ENCODE data around the gene GPC5. TPM values are rescaled to one million over a fixed set of nuclear protein-coding genes. Genes with fewer than 3 reads are reported as not detected.

The GPC5 gene
- total and polyA plus RNA-seq, 3 donors from 2014 or later: 11.5 to 81.8 (median 52.1) TPM

DNA sequence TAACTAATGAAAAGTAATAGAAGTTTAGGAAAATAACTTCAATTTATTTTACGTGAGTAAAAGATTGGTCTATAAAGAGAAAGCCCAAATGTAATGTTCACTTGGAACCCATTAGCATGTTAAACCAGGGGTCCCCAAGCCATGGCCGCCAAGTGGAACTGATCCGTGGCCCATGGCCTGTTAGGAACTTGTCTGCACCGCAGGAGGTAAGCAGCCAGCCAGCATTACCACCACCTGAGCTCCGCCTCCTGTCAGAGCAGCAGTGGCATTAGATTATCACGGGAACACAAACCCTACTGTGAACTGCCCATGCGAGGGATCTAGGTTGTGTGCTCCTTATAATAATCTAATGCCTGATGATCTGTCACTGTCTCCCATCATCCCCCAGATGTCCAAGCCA is 1009.4 kb downstream of the GPC5 start:
- no peak overlapping the region for H3K4me3 ChIP-seq
- DNase-seq: no peak
- WGBS, 2 donors: 65 to 73% methylated on average over 7 of the region's 7 CpGs
- no peaks in the 10 kb centered on the region for H3K27me3 ChIP-seq
- no peak overlapping the region for H3K27ac ChIP-seq
- no peaks in the 10 kb centered on the region for H3K4me1 ChIP-seq
- TF ChIP-seq POLR2A (IDR thresholded peaks at IDR 0.05) (no peak), CTCF (IDR thresholded peaks at IDR 0.05) (no peak)
- no peaks in the 10 kb centered on the region for H3K9me3 ChIP-seq
- intact Hi-C loops (cut with DNase I; ENCODE audit: low total_unique reads): no loop called here
- H3K36me3 ChIP-seq (ENCODE audit: low read depth, missing control alignments): no peaks in the 10 kb centered on the region

- no peak for DNase-seq
- H3K27ac ChIP-seq: no peak overlapping the region
- H3K4me1 ChIP-seq: no peaks in the 10 kb centered on the region
- WGBS, 2 donors: 79 to 84% methylated on average over 3 of the region's 3 CpGs
- H3K36me3 ChIP-seq (ENCODE audit: low read depth, missing control alignments): no peaks in the 10 kb centered on the region
- H3K9me3 ChIP-seq: no peaks in the 10 kb centered on the region
- no peaks in the 10 kb centered on the region for H3K27me3 ChIP-seq
- intact Hi-C loops (cut with DNase I; ENCODE audit: low total_unique reads): no loop called here
- H3K4me3 ChIP-seq: no peak overlapping the region
- TF ChIP-seq CTCF (IDR thresholded peaks at IDR 0.05): no peak
- TF ChIP-seq POLR2A (IDR thresholded peaks at IDR 0.05): no peak
Measured at GRCh38 chr13:92412481-92412880, 1014.1 kb downstream of the GPC5 start.

GRCh38 chr13:92412996-92413395 is 1014.6 kb downstream of the GPC5 start:
- H3K4me1 ChIP-seq: no peaks in the 10 kb centered on the region
- WGBS, 2 donors: 82 to 100% methylated on average over 1 of the region's 1 CpG
- no peaks in the 10 kb centered on the region for H3K9me3 ChIP-seq
- intact Hi-C loops (cut with DNase I; ENCODE audit: low total_unique reads): no loop called here
- H3K4me3 ChIP-seq: no peak overlapping the region
- no peaks in the 10 kb centered on the region for H3K27me3 ChIP-seq
- H3K36me3 ChIP-seq (ENCODE audit: low read depth, missing control alignments): no peaks in the 10 kb centered on the region
- DNase-seq: no peak
- no peak overlapping the region for H3K27ac ChIP-seq
- TF ChIP-seq POLR2A (IDR thresholded peaks at IDR 0.05): no peak
- no peak for TF ChIP-seq CTCF (IDR thresholded peaks at IDR 0.05)

DNA sequence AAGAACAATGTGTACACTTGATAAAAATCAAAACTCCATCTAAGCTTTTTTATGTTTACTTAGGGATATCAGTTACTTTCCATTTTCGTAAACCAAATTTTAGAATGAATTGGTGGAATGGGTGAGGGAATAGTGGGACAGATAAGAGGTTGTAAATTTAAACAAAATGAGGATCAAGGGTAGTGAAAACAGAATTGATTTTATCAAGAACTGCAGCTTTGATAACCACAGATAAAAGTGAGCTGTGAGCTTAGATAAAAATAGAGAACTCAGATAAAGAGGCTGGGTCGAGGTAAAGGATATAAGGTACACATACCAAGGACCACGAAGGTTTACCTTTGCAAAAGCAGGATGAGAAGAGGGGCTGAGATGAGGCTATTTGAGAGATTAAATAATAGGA is 1015.0 kb downstream of the GPC5 start:
- no peak overlapping the region for H3K27ac ChIP-seq
- no peaks in the 10 kb centered on the region for H3K36me3 ChIP-seq (ENCODE audit: low read depth, missing control alignments)
- H3K4me3 ChIP-seq: no peak overlapping the region
- DNase-seq: no peak
- H3K9me3 ChIP-seq: no peaks in the 10 kb centered on the region
- H3K4me1 ChIP-seq: no peaks in the 10 kb centered on the region
- no peaks in the 10 kb centered on the region for H3K27me3 ChIP-seq
- WGBS, 2 donors: 73 to 81% methylated on average over 3 of the region's 3 CpGs
- TF ChIP-seq POLR2A (IDR thresholded peaks at IDR 0.05): no peak
- no peak for TF ChIP-seq CTCF (IDR thresholded peaks at IDR 0.05)
- intact Hi-C loops (cut with DNase I; ENCODE audit: low total_unique reads): no loop called here

DNA sequence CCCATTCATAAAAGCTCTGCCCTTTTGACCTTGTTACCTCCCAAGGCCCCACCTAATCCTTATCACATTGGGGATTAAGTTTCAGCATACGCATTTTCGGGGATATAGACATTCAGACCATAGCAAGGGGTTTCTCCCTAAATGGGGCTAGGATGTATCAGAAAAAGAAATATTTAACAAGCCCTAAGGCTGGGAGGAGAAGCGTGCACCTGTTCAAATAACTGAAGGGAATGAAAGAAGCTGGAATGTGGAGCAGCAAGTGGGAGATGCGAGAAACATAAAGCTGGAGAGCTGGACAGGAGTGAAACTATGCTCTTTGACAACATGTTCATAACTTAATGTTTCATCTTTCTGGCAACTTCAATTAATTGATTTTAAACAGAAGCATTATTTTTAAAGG is 1016.4 kb downstream of the GPC5 start:
- Histone ChIP-seq H3K36me3 (ENCODE audit: low read depth, missing control alignments) (no peaks in the 10 kb centered on the region), H3K27ac (no peak overlapping the region), H3K4me1 (no peaks in the 10 kb centered on the region), H3K9me3 (no peaks in the 10 kb centered on the region), H3K27me3 (no peaks in the 10 kb centered on the region), H3K4me3 (no peak overlapping the region)
- TF ChIP-seq CTCF (IDR thresholded peaks at IDR 0.05) (no peak), POLR2A (IDR thresholded peaks at IDR 0.05) (no peak)
- WGBS, 2 donors: 95 to 96% methylated on average over 4 of the region's 4 CpGs
- intact Hi-C loops (cut with DNase I; ENCODE audit: low total_unique reads): no loop called here
- no peak for DNase-seq

All from testis (tissue), 3 donors.